Stimulated activated CD4-positive, alpha-beta T cell treated with anti-CD3 and anti-CD28 coated beads, TNF-alpha, amount 100 ng/mL, for 48 hours (primary cell): ENCODE results near the gene DCAF7.

Experiments used
- DNase-seq, 3 donors: peaks; one replicate each; pipeline ENCODE4 v3.0.0-alpha.2; 2020; ENCODE audit warnings: low read depth in 3 of 3

The DCAF7 gene

DNA sequence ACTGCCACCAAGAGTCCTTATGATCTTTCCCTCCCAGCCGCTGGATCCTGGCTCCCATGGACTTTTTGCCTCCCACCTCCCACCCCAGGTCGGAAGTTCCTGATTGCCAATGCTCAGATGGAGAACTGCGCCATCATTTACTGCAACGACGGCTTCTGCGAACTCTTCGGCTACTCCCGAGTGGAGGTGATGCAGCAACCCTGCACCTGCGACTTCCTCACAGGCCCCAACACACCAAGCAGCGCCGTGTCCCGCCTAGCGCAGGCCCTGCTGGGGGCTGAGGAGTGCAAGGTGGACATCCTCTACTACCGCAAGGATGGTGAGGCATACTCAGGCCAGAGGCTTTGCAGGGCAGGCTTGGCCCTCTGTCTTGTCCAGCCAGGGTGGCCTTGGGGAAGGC, 26.2 kb upstream of the DCAF7 start:
- DNase-seq: no peak

DNA sequence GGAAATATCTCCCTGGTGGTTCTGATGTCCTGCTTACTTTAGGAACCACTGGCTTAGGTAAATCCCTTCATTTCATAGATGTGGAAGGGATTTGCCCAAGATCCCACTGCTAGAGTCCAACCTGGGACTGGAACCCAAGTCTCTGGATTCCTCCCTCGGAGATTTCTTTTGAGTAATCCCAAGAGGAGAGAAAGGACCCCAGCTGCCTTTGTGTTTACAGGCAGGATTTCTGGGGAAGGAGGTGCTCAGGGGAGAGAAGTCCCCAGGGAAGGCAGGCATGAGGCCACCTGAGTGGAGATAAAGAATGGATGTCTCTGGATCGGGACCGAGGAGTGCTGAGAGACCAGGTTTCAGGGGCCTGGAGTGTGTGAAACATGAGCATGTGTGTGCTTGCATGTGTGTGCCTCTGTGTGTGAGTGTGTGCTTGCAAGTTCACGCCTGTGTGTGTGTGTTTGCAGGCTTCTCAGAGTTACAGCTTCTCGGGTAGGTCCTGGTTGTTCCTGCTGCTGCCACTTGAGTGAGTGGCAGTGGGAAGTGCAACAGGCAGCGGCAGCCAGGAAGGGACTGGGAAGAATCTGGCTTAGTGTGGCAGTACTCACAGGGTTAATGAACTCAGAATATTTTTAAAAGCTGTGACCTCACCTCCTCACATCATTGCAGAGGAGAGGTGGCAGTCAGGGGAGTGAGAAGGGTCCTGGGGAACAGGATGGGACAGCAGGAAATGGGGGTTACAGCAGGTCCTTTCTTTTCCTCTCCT, 24.9 kb upstream of the DCAF7 start:
- DNase-seq: no peak

DNA sequence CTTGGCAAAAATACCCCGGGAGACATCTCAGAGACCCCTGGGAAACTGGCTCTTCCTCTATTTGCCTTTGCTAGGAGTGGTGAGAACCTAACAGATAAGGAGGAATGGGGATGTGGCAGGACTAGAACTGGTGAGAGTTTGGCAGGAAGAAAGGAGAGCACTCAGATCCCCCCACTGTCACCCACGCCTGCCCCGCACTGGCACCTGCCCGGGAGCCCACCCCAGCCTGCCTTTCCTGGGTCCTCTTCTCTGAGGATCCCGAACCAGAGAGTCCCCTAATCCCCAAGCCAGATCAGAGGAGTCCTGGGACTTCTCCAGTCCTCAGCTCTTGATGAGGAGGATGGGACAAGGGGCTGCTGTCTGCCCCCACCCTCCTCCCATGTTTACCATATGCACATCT, 23.4 kb upstream of the DCAF7 start:
- DNase-seq: no peak

DNA sequence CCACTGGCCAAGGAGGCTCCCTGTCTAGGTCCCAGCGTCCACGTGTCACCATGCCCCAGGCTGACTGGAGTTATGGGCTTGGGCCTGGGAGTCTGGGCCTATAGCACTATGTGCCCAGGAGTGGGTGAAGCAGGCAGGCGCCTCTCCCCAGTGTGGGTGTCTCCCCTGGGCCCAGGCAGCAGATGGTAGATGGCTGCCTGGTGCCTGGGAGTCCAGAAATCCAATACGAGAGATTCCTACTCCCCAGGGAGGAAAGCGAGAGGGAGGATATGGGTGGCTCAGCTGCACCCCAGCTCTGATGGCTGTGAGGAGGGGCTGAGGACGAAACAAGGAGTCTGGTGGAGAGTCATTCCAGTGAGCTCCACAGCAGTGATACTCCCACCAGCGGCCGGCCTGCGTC, 22.1 kb upstream of the DCAF7 start:
- no peak for DNase-seq

DNA sequence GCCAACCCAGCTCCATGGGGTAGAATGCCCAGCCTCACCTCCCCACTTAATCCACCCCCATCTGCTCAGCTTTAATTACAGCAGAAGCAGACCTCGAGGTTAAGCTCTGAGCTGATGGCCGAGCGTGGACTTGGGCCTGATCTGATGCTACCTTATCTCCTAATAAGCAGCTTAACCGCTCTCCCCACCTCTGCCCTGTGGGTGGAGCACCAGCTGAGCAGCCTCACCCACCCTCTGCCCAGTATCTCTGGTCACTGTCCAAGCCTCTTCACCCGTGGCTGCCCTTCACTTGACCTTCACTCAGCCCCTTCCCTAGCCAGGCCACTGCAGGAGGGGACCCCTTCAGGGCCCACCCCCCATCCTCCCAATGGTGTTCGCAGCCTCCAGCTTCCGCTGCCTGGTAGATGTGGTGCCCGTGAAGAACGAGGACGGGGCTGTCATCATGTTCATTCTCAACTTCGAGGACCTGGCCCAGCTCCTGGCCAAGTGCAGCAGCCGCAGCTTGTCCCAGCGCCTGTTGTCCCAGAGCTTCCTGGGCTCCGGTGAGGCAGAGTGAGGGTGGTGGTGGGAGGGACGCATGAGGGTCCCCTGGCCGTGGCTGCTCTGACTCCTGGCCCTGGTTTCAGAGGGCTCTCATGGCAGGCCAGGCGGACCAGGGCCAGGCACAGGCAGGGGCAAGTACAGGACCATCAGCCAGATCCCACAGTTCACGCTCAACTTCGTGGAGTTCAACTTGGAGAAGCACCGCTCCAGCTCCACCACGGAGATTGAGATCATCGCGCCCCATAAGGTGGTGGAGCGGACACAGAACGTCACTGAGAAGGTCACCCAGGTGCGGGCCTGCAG, 20.3 kb upstream of the DCAF7 start:
- no peak for DNase-seq

DNA sequence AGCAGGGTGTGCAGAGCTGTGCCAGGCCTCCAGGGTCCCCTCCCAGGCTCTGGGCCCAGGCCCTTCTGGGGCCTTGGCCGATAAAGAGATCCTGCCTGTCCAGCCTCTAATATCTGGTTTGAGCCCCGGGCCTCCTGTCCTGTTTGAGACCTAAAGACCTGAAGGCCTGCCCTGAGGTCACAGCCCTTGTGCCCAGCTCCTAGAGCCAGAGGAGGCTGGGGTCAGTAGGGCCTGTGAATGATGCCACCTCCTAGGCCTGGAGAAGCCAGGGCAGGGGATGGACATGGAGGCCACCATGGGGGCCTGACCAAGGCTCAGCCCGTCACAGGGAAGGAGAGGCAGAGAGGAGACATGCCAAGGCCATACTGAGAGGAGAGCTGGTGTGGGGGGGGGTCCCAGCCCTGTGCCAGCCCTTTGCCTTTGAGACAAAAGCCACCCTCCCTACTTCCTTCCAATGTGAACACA, 19.7 kb upstream of the DCAF7 start:
- DNase-seq: no peak

DNA sequence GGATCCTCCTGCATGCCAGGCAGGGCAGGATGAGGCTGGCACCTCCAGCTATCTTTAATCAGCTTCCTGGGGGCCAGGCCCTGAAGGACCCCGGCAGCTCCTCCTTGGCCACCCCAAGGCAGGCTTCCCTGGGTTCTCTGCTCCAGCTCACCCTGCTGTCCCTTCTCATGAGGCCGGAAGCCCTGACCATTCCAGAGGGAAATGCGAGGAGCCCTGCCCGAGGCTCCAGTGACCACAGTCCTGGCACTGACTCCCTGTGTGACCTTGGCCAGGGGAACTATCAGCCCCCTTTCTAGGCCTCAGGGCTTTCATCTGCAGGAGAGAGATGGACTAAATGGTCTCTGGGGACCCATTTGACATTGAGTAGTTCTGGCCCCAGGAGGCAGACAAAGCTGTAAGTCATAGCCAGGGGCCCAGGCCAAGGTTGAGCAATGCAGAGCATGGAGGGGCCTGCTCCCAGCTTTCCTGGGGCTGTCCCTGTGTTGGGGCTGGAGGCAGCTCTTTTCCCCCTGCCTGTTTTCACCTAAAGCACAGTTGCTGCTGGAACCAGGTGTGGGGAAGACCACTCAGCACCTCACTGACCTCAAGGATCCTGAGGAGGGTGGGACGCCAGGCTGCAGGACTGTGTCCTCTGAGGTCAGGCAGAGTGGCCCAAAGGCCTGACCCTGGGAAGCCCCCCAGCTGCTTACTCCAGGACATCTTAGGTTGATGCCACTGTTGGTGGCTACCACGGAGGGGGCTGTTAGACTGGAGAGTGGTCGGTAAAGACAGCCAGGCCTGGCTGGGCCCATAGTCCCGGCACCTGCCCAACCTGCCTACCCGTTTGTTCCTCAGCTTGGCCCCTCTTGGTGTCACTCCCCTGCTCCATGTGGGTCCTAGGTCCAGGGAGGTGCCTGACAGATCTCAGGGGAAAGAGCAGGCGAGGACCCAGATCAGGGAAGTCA, 19.0 kb upstream of the DCAF7 start:
- no peak for DNase-seq

DNA sequence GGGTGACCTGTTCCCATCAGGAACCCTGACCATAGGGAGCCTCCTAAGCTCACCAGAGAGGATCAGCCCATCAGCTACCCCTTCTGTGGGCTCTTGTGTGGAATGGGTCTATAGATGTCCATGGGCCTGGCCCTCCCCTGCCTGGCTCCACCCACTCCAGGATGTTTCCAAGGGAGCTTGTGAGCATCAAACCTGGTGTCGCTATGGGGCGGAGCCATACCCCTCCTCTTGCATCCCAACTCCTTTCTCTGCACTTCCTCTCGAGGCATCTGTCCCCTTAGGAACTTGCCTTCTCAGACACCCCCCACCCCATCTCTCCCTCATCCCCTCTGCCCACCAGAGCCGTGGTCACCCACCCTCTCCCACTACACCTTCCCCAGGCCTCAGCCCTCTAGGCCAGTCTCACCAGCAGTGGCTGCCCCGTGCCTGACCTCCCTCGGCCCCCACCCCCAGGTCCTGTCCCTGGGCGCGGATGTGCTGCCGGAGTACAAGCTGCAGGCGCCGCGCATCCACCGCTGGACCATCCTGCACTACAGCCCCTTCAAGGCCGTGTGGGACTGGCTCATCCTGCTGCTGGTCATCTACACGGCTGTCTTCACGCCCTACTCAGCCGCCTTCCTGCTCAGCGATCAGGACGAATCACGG, 16.7 kb upstream of the DCAF7 start:
- no peak for DNase-seq

DNA sequence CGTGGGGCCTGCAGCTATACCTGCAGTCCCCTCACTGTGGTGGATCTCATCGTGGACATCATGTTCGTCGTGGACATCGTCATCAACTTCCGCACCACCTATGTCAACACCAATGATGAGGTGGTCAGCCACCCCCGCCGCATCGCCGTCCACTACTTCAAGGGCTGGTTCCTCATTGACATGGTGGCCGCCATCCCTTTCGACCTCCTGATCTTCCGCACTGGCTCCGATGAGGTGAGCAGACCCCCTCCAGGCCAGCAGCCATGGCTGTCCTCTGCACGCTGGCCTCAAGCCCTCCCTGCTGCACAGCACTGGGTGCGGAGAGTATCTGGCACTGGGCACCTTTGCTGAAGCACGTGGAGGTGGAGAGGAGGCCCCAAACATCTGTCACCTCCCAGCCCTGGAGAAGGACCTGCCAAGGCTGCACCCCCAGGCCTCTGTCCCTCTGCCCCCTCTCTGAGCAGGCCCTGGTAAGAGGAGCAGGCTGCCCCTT, 16.2 kb upstream of the DCAF7 start:
- no peak for DNase-seq

DNA sequence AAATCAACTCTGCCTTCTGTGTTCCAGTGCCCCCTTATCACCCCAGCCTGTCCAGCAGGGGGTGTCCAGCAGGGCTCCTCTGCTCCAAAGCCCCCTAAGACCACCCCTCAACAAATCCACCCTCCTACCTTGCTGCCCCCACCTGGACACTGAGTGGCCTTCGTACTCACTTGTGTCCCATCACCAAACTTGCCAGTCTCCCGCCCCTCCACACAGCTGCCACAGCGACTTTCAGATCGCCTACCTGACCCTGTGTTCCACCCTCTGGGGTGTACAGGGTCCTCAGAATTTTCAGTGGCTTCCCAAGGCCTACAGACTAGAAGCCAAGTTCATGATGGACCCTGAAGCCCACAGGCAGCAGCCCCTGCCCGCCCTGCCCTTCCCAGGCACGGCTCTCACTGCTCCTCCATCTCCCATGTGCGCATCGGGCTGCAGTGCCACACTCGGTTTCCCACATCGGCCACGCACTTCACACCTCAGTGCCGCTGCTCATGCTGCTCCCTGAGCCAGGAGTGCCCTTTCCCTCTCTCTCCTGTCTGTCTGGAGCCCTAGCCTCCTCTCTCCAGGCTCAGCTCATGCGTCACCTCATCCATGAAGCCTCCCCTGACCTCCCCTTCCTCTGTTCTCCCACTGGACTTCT, 15.3 kb upstream of the DCAF7 start:
- no peak for DNase-seq

DNA sequence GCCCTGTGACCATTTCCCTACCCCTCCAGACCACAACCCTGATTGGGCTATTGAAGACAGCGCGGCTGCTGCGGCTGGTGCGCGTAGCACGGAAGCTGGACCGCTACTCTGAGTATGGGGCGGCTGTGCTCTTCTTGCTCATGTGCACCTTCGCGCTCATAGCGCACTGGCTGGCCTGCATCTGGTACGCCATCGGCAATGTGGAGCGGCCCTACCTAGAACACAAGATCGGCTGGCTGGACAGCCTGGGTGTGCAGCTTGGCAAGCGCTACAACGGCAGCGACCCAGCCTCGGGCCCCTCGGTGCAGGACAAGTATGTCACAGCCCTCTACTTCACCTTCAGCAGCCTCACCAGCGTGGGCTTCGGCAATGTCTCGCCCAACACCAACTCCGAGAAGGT, 14.6 kb upstream of the DCAF7 start:
- DNase-seq: no peak

DNA sequence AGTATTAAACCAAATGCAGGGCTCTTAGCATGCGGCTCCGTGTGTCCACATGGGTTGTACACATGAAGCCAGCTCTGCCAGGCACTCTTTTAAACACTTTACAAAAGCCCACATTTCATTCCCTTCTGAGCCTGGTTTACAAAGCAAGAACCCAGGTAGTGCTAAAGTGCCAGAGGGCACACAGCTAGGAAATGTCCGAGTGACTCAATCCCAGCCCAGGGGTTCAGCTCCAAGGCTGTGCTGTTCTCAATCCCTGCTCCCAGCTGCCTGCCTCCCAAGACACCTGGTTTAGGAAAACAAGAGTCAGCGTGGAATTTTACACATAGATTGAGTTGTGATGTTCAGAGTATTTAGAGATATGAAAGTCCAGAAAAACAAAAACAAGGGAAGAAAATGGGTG, 13.3 kb upstream of the DCAF7 start:
- no peak for DNase-seq

DNA sequence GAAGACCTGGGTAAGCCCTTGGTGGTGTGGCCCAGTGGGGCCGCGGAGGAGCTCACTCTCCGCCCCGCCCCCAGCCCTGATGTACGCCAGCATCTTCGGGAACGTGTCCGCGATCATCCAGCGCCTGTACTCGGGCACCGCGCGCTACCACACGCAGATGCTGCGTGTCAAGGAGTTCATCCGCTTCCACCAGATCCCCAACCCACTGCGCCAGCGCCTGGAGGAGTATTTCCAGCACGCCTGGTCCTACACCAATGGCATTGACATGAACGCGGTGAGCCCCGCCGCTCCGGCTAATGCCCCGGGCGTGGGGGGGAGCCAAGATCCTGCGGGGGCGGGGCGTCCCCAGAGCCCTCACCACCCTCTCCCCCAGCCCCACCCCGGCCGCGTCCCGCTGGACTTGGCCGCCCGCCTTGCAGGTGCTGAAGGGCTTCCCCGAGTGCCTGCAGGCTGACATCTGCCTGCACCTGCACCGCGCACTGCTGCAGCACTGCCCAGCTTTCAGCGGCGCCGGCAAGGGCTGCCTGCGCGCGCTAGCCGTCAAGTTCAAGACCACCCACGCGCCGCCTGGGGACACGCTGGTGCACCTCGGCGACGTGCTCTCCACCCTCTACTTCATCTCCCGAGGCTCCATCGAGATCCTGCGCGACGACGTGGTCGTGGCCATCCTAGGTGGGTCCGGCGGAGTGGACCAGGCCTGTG, 12.1 kb upstream of the DCAF7 start:
- DNase-seq: no peak

DNA sequence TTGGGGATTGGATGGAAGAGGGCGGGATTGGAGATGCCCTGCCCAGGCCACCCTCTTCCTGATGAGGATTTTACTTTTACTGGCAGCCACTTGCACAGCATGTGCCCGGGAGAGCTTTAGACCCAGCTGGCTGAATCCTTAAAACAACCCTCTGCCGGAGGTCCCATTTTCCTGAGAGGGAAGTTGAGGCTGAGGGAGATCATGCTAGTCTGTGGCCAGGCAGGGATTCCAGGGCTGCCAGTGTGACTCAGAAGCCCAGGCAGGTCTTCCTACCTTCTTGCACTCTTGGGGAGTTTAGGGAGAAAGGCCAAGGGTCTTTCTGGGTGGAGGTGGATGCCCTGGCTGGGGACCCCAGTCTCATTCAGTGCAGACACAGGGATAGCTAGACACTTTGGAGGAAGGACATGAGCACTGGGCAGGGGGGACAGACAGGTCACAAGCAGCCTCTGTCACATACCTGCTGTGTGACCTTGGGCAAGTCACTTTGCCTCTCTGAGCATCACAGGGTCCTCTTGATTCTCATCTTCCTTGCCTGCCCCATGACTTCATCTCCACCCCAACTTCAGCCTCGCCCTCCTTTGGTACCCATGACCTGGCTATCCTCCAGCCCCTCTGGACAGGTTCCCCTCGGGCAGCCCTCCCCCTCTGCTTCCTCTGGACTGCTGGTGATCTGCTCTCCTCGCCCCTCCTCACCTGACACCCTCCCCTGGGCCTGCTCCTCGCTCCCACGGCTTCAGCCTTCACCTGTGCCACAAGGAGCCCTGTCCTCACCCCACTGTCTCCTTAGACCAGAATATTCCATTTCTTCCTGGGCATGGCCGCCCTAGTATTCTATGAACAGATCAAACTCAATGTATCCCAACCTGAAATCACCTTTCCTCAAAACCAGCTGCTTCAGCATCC, 11.3 kb upstream of the DCAF7 start:
- DNase-seq: no peak

DNA sequence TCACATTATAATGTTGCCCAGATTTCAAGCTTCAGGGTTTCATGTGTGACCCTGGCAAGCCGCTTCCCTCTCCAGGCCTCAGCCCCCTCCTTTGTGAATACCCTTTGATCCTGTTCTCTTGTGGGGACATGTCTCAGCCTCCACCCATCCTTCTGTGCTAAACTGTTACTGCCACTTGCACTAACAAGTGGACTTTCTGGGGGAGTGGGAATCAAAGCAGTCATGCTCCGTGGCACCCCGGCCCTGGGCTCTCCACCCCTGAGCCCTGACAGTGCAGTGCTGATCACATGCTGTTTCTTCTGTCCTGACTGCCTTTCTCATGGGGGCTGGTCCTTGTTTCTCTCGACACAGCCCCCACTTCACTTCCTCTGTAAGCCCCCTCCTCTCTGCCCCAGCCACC, 9.7 kb upstream of the DCAF7 start:
- DNase-seq: no peak

DNA sequence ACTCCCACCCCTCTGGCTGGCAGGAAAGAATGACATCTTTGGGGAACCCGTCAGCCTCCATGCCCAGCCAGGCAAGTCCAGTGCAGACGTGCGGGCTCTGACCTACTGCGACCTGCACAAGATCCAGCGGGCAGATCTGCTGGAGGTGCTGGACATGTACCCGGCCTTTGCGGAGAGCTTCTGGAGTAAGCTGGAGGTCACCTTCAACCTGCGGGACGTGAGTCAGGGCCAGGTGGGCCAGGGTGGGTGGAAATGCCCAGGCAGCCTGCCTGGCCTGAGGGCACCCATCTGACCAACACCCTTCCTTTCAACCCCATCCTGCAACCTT, 8.1 kb upstream of the DCAF7 start:
- DNase-seq: no peak

DNA sequence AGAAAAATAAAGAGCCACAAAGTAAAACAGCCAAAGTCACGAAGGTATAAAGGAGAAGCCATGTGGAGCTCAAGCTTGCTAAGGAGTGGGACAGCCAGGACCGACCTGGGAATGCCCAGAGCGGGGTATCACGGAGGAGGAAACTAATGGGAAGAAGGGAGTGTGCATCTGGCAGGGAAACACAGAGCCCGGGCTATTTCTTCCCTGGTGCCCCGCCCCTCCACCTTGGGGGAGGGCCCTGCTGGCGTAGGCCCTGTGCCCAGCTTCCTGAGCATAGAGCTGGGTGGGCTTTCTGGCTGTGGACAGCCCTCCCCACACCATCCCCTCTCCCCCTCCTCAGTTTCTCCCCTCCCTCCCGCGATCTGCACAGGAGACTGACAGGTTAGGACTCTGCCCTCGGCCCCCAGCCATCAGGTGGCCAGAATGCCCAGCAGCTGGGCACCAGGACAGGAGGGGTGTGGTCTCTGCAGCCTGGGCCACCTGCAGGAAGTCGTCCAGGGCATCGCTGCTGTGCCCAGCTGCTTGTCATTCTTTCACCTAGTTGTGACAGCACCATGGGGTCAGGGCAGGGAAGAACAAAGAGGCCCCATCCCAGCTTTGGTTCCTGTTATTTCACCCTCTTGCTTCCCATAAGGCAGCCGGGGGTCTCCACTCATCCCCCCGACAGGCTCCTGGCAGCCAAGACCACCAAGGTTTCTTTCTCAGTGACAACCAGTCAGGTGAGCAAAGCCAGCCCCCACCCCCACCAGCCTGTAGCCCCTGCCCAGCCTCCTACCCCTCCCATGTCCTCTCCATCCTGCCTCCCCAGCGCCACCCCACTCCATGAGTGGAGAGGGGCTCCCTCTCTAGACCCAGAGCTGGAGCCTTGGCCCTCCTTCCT, 7.1 kb upstream of the DCAF7 start:
- no peak for DNase-seq

DNA sequence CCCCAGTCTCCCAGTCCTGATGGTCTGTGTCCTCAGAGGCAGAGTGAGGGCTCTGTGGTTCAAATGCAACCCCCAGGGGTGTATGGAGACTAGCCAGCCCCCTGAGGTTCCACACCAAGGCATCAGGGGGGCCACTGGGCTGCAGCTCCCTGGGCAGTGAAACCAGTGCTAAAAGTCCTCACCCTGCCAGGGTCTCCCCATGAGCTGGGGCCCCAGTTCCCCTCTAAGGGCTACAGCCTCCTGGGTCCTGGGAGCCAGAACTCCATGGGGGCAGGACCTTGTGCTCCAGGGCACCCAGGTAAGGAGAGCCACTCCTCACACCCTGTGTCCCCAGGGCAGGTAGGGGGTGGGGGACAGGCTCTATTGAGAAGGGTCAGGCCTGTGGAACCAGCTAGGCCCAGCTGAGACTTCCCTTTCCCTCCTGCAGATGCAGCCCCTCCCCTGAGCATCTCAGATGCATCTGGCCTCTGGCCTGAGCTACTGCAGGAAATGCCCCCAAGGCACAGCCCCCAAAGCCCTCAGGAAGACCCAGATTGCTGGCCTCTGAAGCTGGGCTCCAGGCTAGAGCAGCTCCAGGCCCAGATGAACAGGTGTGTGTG, 6.4 kb upstream of the DCAF7 start:
- no peak for DNase-seq
